Esophagus squamous epithelium (tissue), 5 donors: Measurements from ENCODE around the gene FANCL. TPM values are rescaled to one million over a fixed set of nuclear protein-coding genes. Genes with fewer than 3 reads are reported as not detected.
A peak's percentile ranks its signal among the peaks of the same experiment; 100 is the strongest.
"Not testable (repeated sequence)": the region's sequence is repeated elsewhere in the genome, so short reads cannot be mapped to it uniquely, and the experiment has no call there.

Experiments used
- DNase-seq: peaks from one replicate; lab custom pipeline; 2025; lab: John Stamatoyannopoulos, UW
- H3K27ac ChIP-seq, 4 donors: fragments of 200-600 bp; sonication (generic); one replicate each; pipeline ENCODE4 v1.5.1; 2016 to 2019; ENCODE audit warnings: mild to moderate bottlenecking in 1 of 4
- H3K27me3 ChIP-seq, 4 donors: fragments of 200-600 bp; sonication (generic); 1 replicate in 3 of 4; 2 replicates in 1 of 4; pipeline versions ENCODE4 v1.5.1 to v1.6.0; 2017 to 2021; ENCODE audit warnings: antibody characterized with exemption in 1 of 4
- H3K36me3 ChIP-seq, 3 donors: fragments of 200-600 bp; sonication (generic); one replicate each; pipeline ENCODE4 v1.5.1; 2016 to 2019
- H3K4me1 ChIP-seq, 3 donors: fragments of 200-600 bp; sonication (generic); one replicate each; pipeline ENCODE4 v1.5.1; 2017 to 2019
- H3K4me3 ChIP-seq, 4 donors: fragments of 200-600 bp; sonication (generic); 1 replicate in 3 of 4; 2 replicates in 1 of 4; pipeline ENCODE4 v1.5.1; 2016 to 2019; ENCODE audit warnings: mild to moderate bottlenecking in 2 of 4, moderate library complexity in 1 of 4
- H3K9me3 ChIP-seq, 3 donors: fragments of 200-600 bp; sonication (generic); one replicate each; pipeline ENCODE4 v1.5.1; 2016 to 2019
- POLR2A ChIP-seq, 4 donors: fragments of 450-650 bp; IDR thresholded peaks; one replicate each; pipeline ENCODE4 v1.6.1; 2017; ENCODE audit warnings: antibody characterized with exemption in 4 of 4, mild to moderate bottlenecking in 4 of 4, moderate library complexity in 3 of 4
- WGBS, 2 donors: methylation state at CpG; one replicate each; pipeline ENCODE4 v1.1.5; 2018; 5-methylcytosine and 5-hydroxymethylcytosine counted together
- intact Hi-C: fragments of 100-400 bp; cut with DNase I; formaldehyde crosslinking; loops from one replicate; pipeline ENCODE4 v1.15.0; 2022
- total RNA-seq, 4 donors: library from RNA; depleted of rRNA; stranded (reverse); fragments of >200 nt; gene quantifications; one replicate each; pipeline ENCODE4 v1.1.0, GENCODE V29; 2016
- TF ChIP-seq, protein P1 (sequence below), 6 experiments: fragments of 450-650 bp in 4 of 6; fragments of 200-600 bp in 2 of 6; sonication (generic) in 2 of 6; IDR thresholded peaks; one replicate each; pipeline ENCODE4 v1.5.1; 2016 to 2019; ENCODE audit warnings: antibody characterized with exemption in 6 of 6, mild to moderate bottlenecking in 4 of 6, moderate library complexity in 4 of 6
- donor health status: DM: yes; HTN: yes; CAD: no.

FANCL gene
- total RNA-seq, 4 donors from 2014 or later: 10.5 to 18.7 (median 14.2) TPM

DNA sequence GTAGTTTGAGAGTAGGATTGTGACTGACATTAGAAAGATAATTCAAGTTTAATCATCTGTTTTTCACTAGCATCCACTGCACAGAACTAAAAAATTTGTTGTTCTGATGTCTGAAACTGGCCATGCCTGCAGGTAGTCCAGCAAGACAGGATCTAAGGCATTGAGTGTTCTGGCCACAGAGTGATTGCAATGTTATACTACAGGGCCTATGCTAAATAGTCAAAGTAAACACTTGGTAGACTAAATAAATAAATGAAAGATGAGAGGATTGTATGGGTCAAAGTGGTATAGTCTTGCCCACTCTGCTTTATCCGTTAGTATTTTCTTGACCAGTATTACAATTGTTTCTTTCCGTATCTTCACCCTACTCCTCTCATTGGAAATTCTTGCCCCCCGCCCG lies 27.6 kb upstream of the FANCL start:
- H3K4me3 ChIP-seq: no peak overlapping the region

GRCh38 chr2:58266211-58266610 lies 25.1 kb upstream of the FANCL start:
- Histone ChIP-seq H3K4me3 (no peak overlapping the region), H3K9me3 (no peaks in the 10 kb centered on the region), H3K4me1 (no peaks in the 10 kb centered on the region), H3K36me3 (no peaks in the 10 kb centered on the region), H3K27ac (no peak overlapping the region), H3K27me3 (no peaks in the 10 kb centered on the region)
- TF ChIP-seq, protein P1, sequence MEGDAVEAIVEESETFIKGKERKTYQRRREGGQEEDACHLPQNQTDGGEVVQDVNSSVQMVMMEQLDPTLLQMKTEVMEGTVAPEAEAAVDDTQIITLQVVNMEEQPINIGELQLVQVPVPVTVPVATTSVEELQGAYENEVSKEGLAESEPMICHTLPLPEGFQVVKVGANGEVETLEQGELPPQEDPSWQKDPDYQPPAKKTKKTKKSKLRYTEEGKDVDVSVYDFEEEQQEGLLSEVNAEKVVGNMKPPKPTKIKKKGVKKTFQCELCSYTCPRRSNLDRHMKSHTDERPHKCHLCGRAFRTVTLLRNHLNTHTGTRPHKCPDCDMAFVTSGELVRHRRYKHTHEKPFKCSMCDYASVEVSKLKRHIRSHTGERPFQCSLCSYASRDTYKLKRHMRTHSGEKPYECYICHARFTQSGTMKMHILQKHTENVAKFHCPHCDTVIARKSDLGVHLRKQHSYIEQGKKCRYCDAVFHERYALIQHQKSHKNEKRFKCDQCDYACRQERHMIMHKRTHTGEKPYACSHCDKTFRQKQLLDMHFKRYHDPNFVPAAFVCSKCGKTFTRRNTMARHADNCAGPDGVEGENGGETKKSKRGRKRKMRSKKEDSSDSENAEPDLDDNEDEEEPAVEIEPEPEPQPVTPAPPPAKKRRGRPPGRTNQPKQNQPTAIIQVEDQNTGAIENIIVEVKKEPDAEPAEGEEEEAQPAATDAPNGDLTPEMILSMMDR (IDR thresholded peaks at IDR 0.05): no peak
- no peak for TF ChIP-seq POLR2A (IDR thresholded peaks at IDR 0.05)
- intact Hi-C loops: no loop called here
- WGBS, 2 donors: 82 to 94% methylated on average over 2 of the region's 2 CpGs
- DNase-seq: no peak

More for the DNA sequence above, 27.6 kb upstream of the FANCL start:
- Histone ChIP-seq H3K36me3 (no peaks in the 10 kb centered on the region), H3K4me1 (no peaks in the 10 kb centered on the region), H3K9me3 (no peaks in the 10 kb centered on the region), H3K27me3 (no peaks in the 10 kb centered on the region), H3K27ac (no peak overlapping the region)
- TF ChIP-seq, protein P1 (IDR thresholded peaks at IDR 0.05): no peak
- no peak for TF ChIP-seq POLR2A (IDR thresholded peaks at IDR 0.05)
- intact Hi-C loops: no loop called here
- DNase-seq: no peak
- 78 to 80% methylated on average over 4 of the region's 4 CpGs for WGBS, 2 donors

DNA sequence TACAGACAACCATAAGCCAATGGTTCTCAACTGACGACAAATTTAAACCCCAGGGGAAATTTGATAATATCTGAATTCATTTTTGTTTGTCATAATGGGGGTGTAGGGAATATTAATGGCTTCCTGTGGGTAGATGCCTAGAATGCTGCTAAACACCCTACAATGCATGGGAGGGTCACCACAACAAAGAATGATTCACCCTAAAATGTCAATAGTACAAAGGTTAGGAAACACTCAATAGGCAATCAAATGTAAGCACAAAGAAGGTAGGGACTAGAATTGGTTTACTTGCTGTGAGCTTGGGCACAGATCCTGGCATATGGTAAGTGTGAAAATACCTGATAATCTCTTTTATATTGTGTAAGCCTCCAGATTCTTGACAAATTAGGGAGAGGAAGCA lies 20.1 kb upstream of the FANCL start:
- peaks cover 0 to 4% (median 0%) of the 10 kb centered on the region in 4 donors for H3K27me3 ChIP-seq
- no peaks in the 10 kb centered on the region for H3K9me3 ChIP-seq
- no peak overlapping the region for H3K27ac ChIP-seq
- H3K36me3 ChIP-seq: no peaks in the 10 kb centered on the region
- DNase-seq: no peak
- 42 to 46% methylated on average over 1 of the region's 1 CpG for WGBS, 2 donors
- intact Hi-C loops: no loop called here
- H3K4me1 ChIP-seq: no peaks in the 10 kb centered on the region
- H3K4me3 ChIP-seq: no peak overlapping the region
- TF ChIP-seq POLR2A (IDR thresholded peaks at IDR 0.05): no peak
- TF ChIP-seq, protein P1 (IDR thresholded peaks at IDR 0.05): no peak

- intact Hi-C loops, DNase-seq: not testable (repeated sequence)
Measured at GRCh38 chr2:58258456-58258855, 17.3 kb upstream of the FANCL start.

DNA sequence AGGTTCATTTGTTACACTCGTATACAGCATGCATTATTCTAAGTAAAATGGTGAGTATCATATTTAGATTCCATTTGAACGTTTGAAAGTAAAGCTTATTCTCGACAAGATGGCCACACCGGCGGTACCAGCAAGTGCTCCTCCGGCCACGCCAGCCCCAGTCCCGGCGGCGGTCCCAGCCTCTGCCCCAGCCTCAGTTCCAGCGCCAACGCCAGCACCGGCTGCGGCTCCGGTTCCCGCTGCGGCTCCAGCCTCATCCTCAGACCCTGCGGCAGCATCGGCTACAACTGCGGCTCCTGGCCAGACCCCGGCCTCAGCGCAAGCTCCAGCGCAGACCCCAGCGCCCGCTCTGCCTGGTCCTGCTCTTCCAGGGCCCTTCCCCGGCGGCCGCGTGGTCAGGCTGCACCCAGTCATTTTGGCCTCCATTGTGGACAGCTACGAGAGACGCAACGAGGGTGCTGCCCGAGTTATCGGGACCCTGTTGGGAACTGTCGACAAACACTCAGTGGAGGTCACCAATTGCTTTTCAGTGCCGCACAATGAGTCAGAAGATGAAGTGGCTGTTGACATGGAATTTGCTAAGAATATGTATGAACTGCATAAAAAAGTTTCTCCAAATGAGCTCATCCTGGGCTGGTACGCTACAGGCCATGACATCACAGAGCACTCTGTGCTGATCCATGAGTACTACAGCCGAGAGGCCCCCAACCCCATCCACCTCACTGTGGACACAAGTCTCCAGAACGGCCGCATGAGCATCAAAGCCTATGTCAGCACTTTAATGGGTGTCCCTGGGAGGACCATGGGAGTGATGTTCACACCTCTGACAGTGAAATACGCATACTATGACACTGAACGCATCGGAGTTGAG lies 10.4 kb upstream of the FANCL start:
- WGBS, 2 donors: 93 to 94% methylated on average over 18 to 30 of the region's 43 CpGs
- H3K27ac ChIP-seq, intact Hi-C loops, DNase-seq, H3K27me3 ChIP-seq, H3K4me1 ChIP-seq, H3K36me3 ChIP-seq, H3K4me3 ChIP-seq, H3K9me3 ChIP-seq: not testable (repeated sequence)

More at GRCh38 chr2:58258456-58258855, 17.3 kb upstream of the FANCL start:
- not testable (repeated sequence) for H3K9me3 ChIP-seq, H3K36me3 ChIP-seq, H3K27ac ChIP-seq, H3K27me3 ChIP-seq, H3K4me3 ChIP-seq, H3K4me1 ChIP-seq
- WGBS, 2 donors: 80 to 100% methylated on average over 1 of the region's 1 CpG

DNA sequence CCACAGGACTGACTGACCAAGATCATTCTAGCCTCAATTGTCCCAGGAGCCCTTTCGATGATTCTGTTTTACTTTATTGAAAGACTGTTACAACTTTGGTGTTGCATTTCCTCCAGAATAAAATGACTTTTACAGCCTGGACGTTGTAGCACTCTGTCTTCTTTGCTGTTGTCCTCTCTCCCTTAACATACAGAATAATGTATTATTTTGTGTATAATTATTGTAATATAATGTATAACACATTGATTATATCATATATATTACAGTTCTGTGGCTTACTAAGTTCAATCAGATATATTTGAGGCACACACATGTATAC lies 380 bp upstream of the FANCL start:
- no peaks in the 10 kb centered on the region for H3K27me3 ChIP-seq
- H3K27ac ChIP-seq: peak overlapping the region; percentile 73 to 92 (median 84)
- DNase-seq: no peak
- no peaks in the 10 kb centered on the region for H3K36me3 ChIP-seq
- 11% methylated on average over 2 of the region's 2 CpGs for WGBS, 2 donors
- no peak for TF ChIP-seq POLR2A (IDR thresholded peaks at IDR 0.05)
- TF ChIP-seq, protein P1 (IDR thresholded peaks at IDR 0.05): no peak
- no peaks in the 10 kb centered on the region for H3K9me3 ChIP-seq
- peaks cover 0 to 24% (median 0%) of the 10 kb centered on the region in 3 donors for H3K4me1 ChIP-seq
- intact Hi-C loops: no loop called here
- peak overlapping the region; percentile 81 to 95 (median 86) for H3K4me3 ChIP-seq
